ENCODE data around the gene ADGRE3. TPM values are rescaled to one million over a fixed set of nuclear protein-coding genes. Genes with fewer than 3 reads are reported as not detected.

The ADGRE3 gene
- total and polyA plus RNA-seq, 10 donors: 0.05 to 16.3 (median 2.4) TPM

DNA sequence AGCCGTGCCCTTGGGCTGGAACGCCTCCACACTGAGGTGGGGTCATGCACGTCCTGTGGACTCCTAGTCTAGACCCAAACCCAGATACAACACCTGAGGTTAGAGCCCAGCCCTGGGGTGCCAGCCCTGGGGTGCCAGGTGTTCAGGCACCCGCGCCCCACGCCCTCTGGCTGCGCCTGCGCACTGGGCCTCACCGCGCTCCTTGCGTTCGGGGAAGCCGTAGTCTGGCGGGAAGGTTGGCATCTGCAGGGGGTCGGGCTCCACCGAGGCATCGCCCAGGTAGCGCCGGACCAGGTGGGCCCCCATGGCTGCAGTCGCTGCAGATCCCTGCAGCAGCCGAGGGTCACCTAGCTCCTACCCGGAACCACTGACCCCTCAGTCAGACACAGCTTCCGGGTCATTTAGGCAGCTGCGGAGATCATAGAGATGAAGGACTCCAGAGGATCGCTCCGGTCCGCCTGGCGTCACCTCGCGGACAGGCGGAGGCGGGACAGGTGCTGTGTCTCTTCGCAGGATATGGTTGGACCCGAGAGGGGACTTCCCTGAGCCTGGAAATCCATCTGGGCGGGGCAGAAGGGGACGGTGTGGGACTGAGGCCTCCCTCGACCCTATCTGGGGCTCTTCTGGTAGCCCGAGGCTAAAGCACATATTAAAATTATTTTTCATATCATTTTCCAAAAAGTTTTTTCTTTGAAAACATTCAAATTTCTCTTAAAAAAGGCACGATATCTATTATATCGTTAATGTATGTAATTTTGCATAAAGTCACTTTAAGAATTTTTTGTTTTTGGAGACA lies 102.8 kb downstream of the ADGRE3 start, which contains the start of gene NDUFB7:
Gene NDUFB7 (minus strand): TSS at position 372 of the 796 bp plus-strand sequence. CDS start 66 bp downstream, at position 306.
- Histone ChIP-seq H3K27ac (peak within 1 kb of the TSS; percentile 55 to 92 (median 89)), H3K4me3 (peak within 1 kb of the TSS; percentile 59 to 100 (median 98)), H3K4me1 (peaks cover 24 to 93% (median 49%) of the 10 kb centered on the region in 6 donors), H3K27me3 (replicated peaks in 1 of 7) (no peaks in the 10 kb centered on the region), H3K36me3 (peaks cover 0 to 30% (median 5%) of the 10 kb centered on the region in 6 donors), H3K9me3 (no peaks in the 10 kb centered on the region)
- peak; percentile 98 for DNase-seq
- peak; percentile 91 to 94 (median 94) for TF ChIP-seq POLR2AphosphoS5 (IDR thresholded peaks at IDR 0.05)
- TF ChIP-seq POLR2A (IDR thresholded peaks at IDR 0.05): no peak
- TF ChIP-seq, protein P1, sequence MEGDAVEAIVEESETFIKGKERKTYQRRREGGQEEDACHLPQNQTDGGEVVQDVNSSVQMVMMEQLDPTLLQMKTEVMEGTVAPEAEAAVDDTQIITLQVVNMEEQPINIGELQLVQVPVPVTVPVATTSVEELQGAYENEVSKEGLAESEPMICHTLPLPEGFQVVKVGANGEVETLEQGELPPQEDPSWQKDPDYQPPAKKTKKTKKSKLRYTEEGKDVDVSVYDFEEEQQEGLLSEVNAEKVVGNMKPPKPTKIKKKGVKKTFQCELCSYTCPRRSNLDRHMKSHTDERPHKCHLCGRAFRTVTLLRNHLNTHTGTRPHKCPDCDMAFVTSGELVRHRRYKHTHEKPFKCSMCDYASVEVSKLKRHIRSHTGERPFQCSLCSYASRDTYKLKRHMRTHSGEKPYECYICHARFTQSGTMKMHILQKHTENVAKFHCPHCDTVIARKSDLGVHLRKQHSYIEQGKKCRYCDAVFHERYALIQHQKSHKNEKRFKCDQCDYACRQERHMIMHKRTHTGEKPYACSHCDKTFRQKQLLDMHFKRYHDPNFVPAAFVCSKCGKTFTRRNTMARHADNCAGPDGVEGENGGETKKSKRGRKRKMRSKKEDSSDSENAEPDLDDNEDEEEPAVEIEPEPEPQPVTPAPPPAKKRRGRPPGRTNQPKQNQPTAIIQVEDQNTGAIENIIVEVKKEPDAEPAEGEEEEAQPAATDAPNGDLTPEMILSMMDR (IDR thresholded peaks at IDR 0.05 in 8 of 11, conservative IDR thresholded peaks at IDR 0.05 in 3 of 11): peak; percentile 41 to 87 (median 76)
- WGBS, 5 donors: 2 to 5% (median 3%) methylated on average over 20 to 40 of the region's 40 CpGs
- intact Hi-C loops (cut with DNase I; ENCODE audit: low total_unique reads): loop anchor here (5.0 kb wide), 1 partner anchor 115 kb away; no protein-coding TSS in a partner anchor

DNA sequence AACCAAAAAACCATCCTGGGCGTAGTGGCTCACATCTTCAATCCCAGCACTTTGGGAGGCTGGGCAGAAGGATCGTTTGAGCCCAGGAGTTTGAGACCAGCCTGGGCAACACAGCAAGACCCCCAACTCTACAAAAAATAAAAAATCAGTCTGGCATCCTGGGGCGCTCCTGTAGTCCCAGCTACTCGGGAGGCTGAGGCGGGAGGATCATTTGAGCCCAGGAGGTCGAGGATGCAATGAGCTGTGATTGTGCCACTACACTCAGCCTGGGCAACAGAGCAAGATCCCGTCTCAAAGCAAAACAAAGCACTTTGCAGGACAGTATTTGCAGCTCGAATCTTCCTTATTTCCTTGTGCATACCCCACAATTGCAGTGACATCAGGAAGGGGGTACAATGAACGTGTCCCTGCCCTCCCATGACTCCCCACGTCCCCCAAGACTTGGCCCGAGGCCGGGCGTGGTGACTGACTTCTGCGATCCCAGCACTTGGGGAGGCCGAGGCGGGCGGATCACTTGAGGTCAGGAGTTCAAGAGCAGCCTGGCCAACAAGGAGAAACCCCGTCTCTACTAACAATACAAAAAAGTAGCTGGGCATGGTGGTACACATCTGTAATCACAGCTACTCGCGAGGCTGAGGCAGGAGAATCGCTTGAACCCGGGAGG lies 103.6 kb downstream of the ADGRE3 start:
- TF ChIP-seq, protein P1 (IDR thresholded peaks at IDR 0.05 in 8 of 11, conservative IDR thresholded peaks at IDR 0.05 in 3 of 11): no peak
- TF ChIP-seq POLR2A (IDR thresholded peaks at IDR 0.05): no peak
- no peak for TF ChIP-seq POLR2AphosphoS5 (IDR thresholded peaks at IDR 0.05)
- Histone ChIP-seq H3K27ac (peak overlapping the region in 6 of 8 donors; percentile 83 to 92 (median 89)), H3K4me3 (peak overlapping the region; percentile 59 to 100 (median 98)), H3K27me3 (replicated peaks in 1 of 7) (no peaks in the 10 kb centered on the region), H3K36me3 (peaks cover 0 to 39% (median 9%) of the 10 kb centered on the region in 6 donors), H3K4me1 (peaks cover 24 to 93% (median 51%) of the 10 kb centered on the region in 6 donors), H3K9me3 (no peaks in the 10 kb centered on the region)
- intact Hi-C loops (cut with DNase I; ENCODE audit: low total_unique reads): loop anchor here (5.0 kb wide), 1 partner anchor 116 kb away; no protein-coding TSS in a partner anchor
- no peak for DNase-seq
- WGBS, 5 donors: 45 to 55% (median 49%) methylated on average over 18 to 22 of the region's 22 CpGs

Small RNA genes lying within 50 kb of the gene (small RNA-seq; reads per million reads assigned to genes)
- 0 reads per million in 4 donors for gene AC022149.2
- gene RN7SL842P: 0 reads per million in 4 donors

Other genes with a start within 250 kb of the ADGRE3 start
- gene PKN1, start 241.5 kb downstream of the ADGRE3 start, total RNA-seq: 100 to 1,000 TPM; 138 to 213 (median 175) TPM
- 100 to 1,000 TPM in 2 of 3 donors, 10 to 100 TPM in 1; 93.3 to 186 (median 113) TPM for gene PKN1, start 241.5 kb downstream of the ADGRE3 start, polyA plus RNA-seq
- gene PTGER1, start 199.5 kb downstream of the ADGRE3 start, total RNA-seq: 10 to 100 TPM in 5 of 7 donors, 1 to 10 TPM in 2; 4.6 to 26.8 (median 12.4) TPM
- gene PTGER1, start 199.5 kb downstream of the ADGRE3 start, polyA plus RNA-seq: 1 to 10 TPM; 1.8 to 2.8 (median 2.2) TPM
- 10 to 100 TPM; 17.1 to 40.4 (median 21.7) TPM for gene GIPC1, start 178.7 kb downstream of the ADGRE3 start, total RNA-seq
- 10 to 100 TPM; 30.0 to 58.1 (median 31.3) TPM for gene GIPC1, start 178.7 kb downstream of the ADGRE3 start, polyA plus RNA-seq
- gene DNAJB1, start 156.4 kb downstream of the ADGRE3 start, total RNA-seq: 100 to 1,000 TPM in 1 of 7 donors, 10 to 100 TPM in 6; 33.9 to 157 (median 43.0) TPM
- 10 to 100 TPM; 12.6 to 29.4 (median 19.7) TPM for gene DNAJB1, start 156.4 kb downstream of the ADGRE3 start, polyA plus RNA-seq
- gene TECR, start 145.2 kb downstream of the ADGRE3 start, total RNA-seq: 10 to 100 TPM; 51.6 to 92.2 (median 60.9) TPM
- gene TECR, start 145.2 kb downstream of the ADGRE3 start, polyA plus RNA-seq: 10 to 100 TPM; 75.8 to 89.0 (median 76.6) TPM
- gene NDUFB7, start 102.8 kb downstream of the ADGRE3 start, total RNA-seq: 100 to 1,000 TPM in 3 of 7 donors, 10 to 100 TPM in 4; 77.2 to 185 (median 92.3) TPM
- 100 to 1,000 TPM; 283 to 374 (median 336) TPM for gene NDUFB7, start 102.8 kb downstream of the ADGRE3 start, polyA plus RNA-seq
- gene CLEC17A, start 91.8 kb downstream of the ADGRE3 start, total RNA-seq: 10 to 100 TPM; 17.9 to 40.1 (median 23.6) TPM
- gene CLEC17A, start 91.8 kb downstream of the ADGRE3 start, polyA plus RNA-seq: 10 to 100 TPM; 20.1 to 47.6 (median 23.3) TPM
- 10 to 100 TPM; 21.7 to 43.5 (median 34.8) TPM for gene ZNF333, start 15.2 kb upstream of the ADGRE3 start, total RNA-seq
- gene ZNF333, start 15.2 kb upstream of the ADGRE3 start, polyA plus RNA-seq: 10 to 100 TPM in 1 of 3 donors, 1 to 10 TPM in 2; 7.7 to 10.3 (median 9.2) TPM
- gene ADGRE2, start 103.7 kb upstream of the ADGRE3 start, total RNA-seq: 100 to 1,000 TPM in 4 of 7 donors, 10 to 100 TPM in 3; 58.0 to 183 (median 100) TPM
- 1 to 10 TPM; 4.0 to 9.9 (median 6.0) TPM for gene ADGRE2, start 103.7 kb upstream of the ADGRE3 start, polyA plus RNA-seq
- not detected for gene OR7A5, start 160.3 kb upstream of the ADGRE3 start, total RNA-seq
- gene OR7A5, start 160.3 kb upstream of the ADGRE3 start, polyA plus RNA-seq: not detected
- not detected for gene OR7C1, start 160.3 kb upstream of the ADGRE3 start, total RNA-seq
- under 1 TPM in 2 of 3 donors, not detected in 1; under 0.01 to 0.02 TPM for gene OR7C1, start 160.3 kb upstream of the ADGRE3 start, polyA plus RNA-seq
- gene OR7A10, start 174.1 kb upstream of the ADGRE3 start, total RNA-seq: not detected
- not detected for gene OR7A10, start 174.1 kb upstream of the ADGRE3 start, polyA plus RNA-seq
- not detected for gene OR7A17, start 211.3 kb upstream of the ADGRE3 start, total RNA-seq
- not detected for gene OR7A17, start 211.3 kb upstream of the ADGRE3 start, polyA plus RNA-seq